Osteocyte (in vitro differentiated cells): ENCODE results near the gene ISG15. TPM values are rescaled to one million over a fixed set of nuclear protein-coding genes. Genes with fewer than 3 reads are reported as not detected.

ENCODE experiments used
- DNase-seq: peaks from one replicate; pipeline ENCODE4 v3.0.0; 2021; ENCODE audit warnings: mixed read lengths; ENCODE audit not compliant: unreplicated experiment; ENCODE audit errors: extremely low spot score
- H3K27ac Mint-ChIP-seq: one replicate; pipeline ENCODE4 v1.8.0; 2021; ENCODE audit warnings: mild to moderate bottlenecking, mixed read lengths; ENCODE audit not compliant: unreplicated experiment
- H3K27me3 Mint-ChIP-seq: one replicate; pipeline ENCODE4 v1.8.0; 2021; ENCODE audit warnings: mixed read lengths; ENCODE audit not compliant: unreplicated experiment
- H3K36me3 Mint-ChIP-seq: one replicate; pipeline ENCODE4 v1.8.0; 2021; ENCODE audit warnings: mixed read lengths; ENCODE audit not compliant: unreplicated experiment
- H3K4me1 Mint-ChIP-seq: one replicate; pipeline ENCODE4 v1.8.0; 2021; ENCODE audit warnings: mixed read lengths; ENCODE audit not compliant: unreplicated experiment
- H3K4me3 Mint-ChIP-seq: one replicate; pipeline ENCODE4 v1.8.0; 2021; ENCODE audit warnings: mild to moderate bottlenecking, moderate library complexity, mixed read lengths; ENCODE audit not compliant: unreplicated experiment
- H3K9me3 Mint-ChIP-seq: one replicate; pipeline ENCODE4 v1.8.0; 2021; ENCODE audit warnings: mixed read lengths; ENCODE audit not compliant: unreplicated experiment
- CTCF ChIP-seq: fragments of 200-600 bp; sonication (generic); IDR thresholded peaks from 2 replicates; pipeline ENCODE4 v1.5.0; 2021; ENCODE audit warnings: antibody characterized with exemption, mild to moderate bottlenecking, moderate library complexity
- total RNA-seq: library from RNA; stranded (reverse); gene quantifications from 2 replicates; pipeline ENCODE4 v1.2.1, GENCODE V29; 2021

ISG15 gene
- total RNA-seq, 1 donor from 2014 or later: 30.6 TPM

- no peak for DNase-seq
- Mint-ChIP-seq H3K4me3 (no peak overlapping the region), H3K27me3 (no peaks in the 10 kb centered on the region), H3K9me3 (no peaks in the 10 kb centered on the region), H3K4me1 (no peaks in the 10 kb centered on the region), H3K36me3 (peaks cover 14% of the 10 kb centered on the region), H3K27ac (no peak overlapping the region)
- no peak for TF ChIP-seq CTCF
These were observed 34.7 kb downstream of the ISG15 start for GRCh38 chr1:1047963-1048362.

GRCh38 chr1:1048765-1049164, 35.5 kb downstream of the ISG15 start:
- Mint-ChIP-seq H3K4me1 (no peaks in the 10 kb centered on the region), H3K27ac (no peak overlapping the region), H3K36me3 (peaks cover 15% of the 10 kb centered on the region), H3K9me3 (no peaks in the 10 kb centered on the region), H3K27me3 (no peaks in the 10 kb centered on the region), H3K4me3 (no peak overlapping the region)
- no peak for DNase-seq
- no peak for TF ChIP-seq CTCF

GRCh38 chr1:1049318-1050165, 36.2 kb downstream of the ISG15 start:
- Mint-ChIP-seq H3K27ac (no peak overlapping the region), H3K4me1 (no peaks in the 10 kb centered on the region), H3K4me3 (no peak overlapping the region), H3K27me3 (no peaks in the 10 kb centered on the region), H3K9me3 (no peaks in the 10 kb centered on the region), H3K36me3 (peaks cover 14% of the 10 kb centered on the region)
- DNase-seq: no peak
- no peak for TF ChIP-seq CTCF

GRCh38 chr1:1050577-1051052, 37.3 kb downstream of the ISG15 start:
- H3K9me3 Mint-ChIP-seq: no peaks in the 10 kb centered on the region
- TF ChIP-seq CTCF: no peak
- no peaks in the 10 kb centered on the region for H3K4me1 Mint-ChIP-seq
- H3K4me3 Mint-ChIP-seq: no peak overlapping the region
- no peak overlapping the region for H3K27ac Mint-ChIP-seq
- H3K36me3 Mint-ChIP-seq: peaks cover 13% of the 10 kb centered on the region
- no peak for DNase-seq
- H3K27me3 Mint-ChIP-seq: no peaks in the 10 kb centered on the region

GRCh38 chr1:1051127-1051810, 38.0 kb downstream of the ISG15 start:
- Mint-ChIP-seq H3K4me3 (no peak overlapping the region), H3K36me3 (peaks cover 14% of the 10 kb centered on the region), H3K27me3 (no peaks in the 10 kb centered on the region), H3K4me1 (no peaks in the 10 kb centered on the region), H3K27ac (no peak overlapping the region), H3K9me3 (no peaks in the 10 kb centered on the region)
- TF ChIP-seq CTCF: no peak
- no peak for DNase-seq
